GM12878 (cell line): ENCODE measurements around the gene SFTPB. TPM values are rescaled to one million over a fixed set of nuclear protein-coding genes. Genes with fewer than 3 reads are reported as not detected.

Source experiments
- ATAC-seq: fragments of 200-7000 bp; cut with Tn5 transposase; 3 replicates; pipeline ENCODE4 v1.9.1; 2020; ENCODE audit warnings: mild to moderate bottlenecking, moderate library complexity
- BruUV-seq: library from RNA; stranded (reverse); fragments of 400-500 nt; replicated peaks from 2 replicates; lab custom pipeline; 2021; lab: Mats Ljungman, UMichigan
- CTCF ChIA-PET: fragments of 300-600 bp; sonication (Branson Sonifier 250); formaldehyde crosslinking; extraction: SDS; loops from one replicate; lab custom pipeline; 2021; ENCODE audit warnings: inconsistent platforms; lab: Yijun Ruan, JAX
- POLR2A ChIA-PET: fragments of 350-600 bp; formaldehyde crosslinking; extraction: SDS; loops from one replicate; lab custom pipeline; 2021; ENCODE audit warnings: inconsistent platforms; lab: Charles Lee
- RAD21 ChIA-PET: fragments of 300-600 bp; sonication (Branson Sonifier 250); formaldehyde crosslinking; loops from one replicate; lab custom pipeline; 2023; ENCODE audit warnings: antibody characterized with exemption; ENCODE audit not compliant: unreplicated experiment; lab: Charles Lee
- SMC1A ChIA-PET: fragments of 300-600 bp; sonication (Branson Sonifier 250); formaldehyde crosslinking; loops from one replicate; lab custom pipeline; 2023; ENCODE audit not compliant: unreplicated experiment, uncharacterized antibody; lab: Charles Lee
- DNase-seq: peaks from one replicate; pipeline ENCODE4 v3.0.0-alpha.2; 2011; ENCODE audit warnings: low read depth, low spot score
- FAIRE-seq: peaks from 3 replicates; lab custom pipeline; 2011; peaks lifted over from hg19 to GRCh38; lab: Jason Lieb, UNC
- H2AFZ ChIP-seq: 2 replicates; pipeline ENCODE4 v1.6.0; 2011; ENCODE audit warnings: low read depth, low read length, control low read depth; ENCODE audit not compliant: control insufficient read depth
- H3K27ac ChIP-seq: 2 replicates; pipeline ENCODE4 v1.5.1; 2011; ENCODE audit warnings: control low read depth; ENCODE audit not compliant: control insufficient read depth, insufficient read depth
- H3K27me3 ChIP-seq, 2 experiments: replicated peaks in 1 of 2; 2 replicates each; pipeline versions ENCODE4 v1.6.0 to v1.6.1; 2011; ENCODE audit warnings: low read length in 1 of 2; ENCODE audit not compliant: control insufficient read depth in 2 of 2, insufficient read depth in 2 of 2
- H3K36me3 ChIP-seq, 2 experiments: 2 replicates each; pipeline ENCODE4 v1.5.1; 2011; ENCODE audit warnings: low read length in 1 of 2; ENCODE audit not compliant: control insufficient read depth in 2 of 2, insufficient read depth in 2 of 2
- H3K4me1 ChIP-seq: 2 replicates; pipeline ENCODE4 v1.6.1; 2011; ENCODE audit warnings: mild to moderate bottlenecking, low read length, moderate library complexity, mixed read lengths; ENCODE audit not compliant: control insufficient read depth, insufficient read depth
- H3K4me2 ChIP-seq: 2 replicates; pipeline ENCODE4 v1.6.0; 2011; ENCODE audit warnings: control low read depth; ENCODE audit not compliant: control insufficient read depth, insufficient read depth
- H3K4me3 ChIP-seq: fragments of 200-600 bp; sonication (generic); 2 replicates; pipeline ENCODE4 v1.5.1; 2016
- H3K79me2 ChIP-seq: 2 replicates; pipeline ENCODE4 v1.6.0; 2011; ENCODE audit warnings: low read length; ENCODE audit not compliant: control insufficient read depth, insufficient read depth
- H3K9ac ChIP-seq: 2 replicates; pipeline ENCODE4 v1.8.0; 2011; ENCODE audit warnings: low read length, control low read depth, mixed read lengths; ENCODE audit not compliant: control insufficient read depth, insufficient read depth
- H3K9me3 ChIP-seq: replicated peaks from 3 replicates; pipeline ENCODE4 v1.5.1; 2011; ENCODE audit warnings: mild to moderate bottlenecking, low read length; ENCODE audit not compliant: control insufficient read depth, insufficient read depth
- H4K20me1 ChIP-seq: 2 replicates; pipeline ENCODE4 v1.6.0; 2011; ENCODE audit not compliant: control insufficient read depth, insufficient read depth
- FOXK2 ChIP-seq: fragments of 450-650 bp; IDR thresholded peaks from 2 replicates; pipeline ENCODE4 v1.6.1; 2017; ENCODE audit warnings: mild to moderate bottlenecking, moderate library complexity
- GABPA ChIP-seq: IDR thresholded peaks from 2 replicates; pipeline ENCODE4 v1.6.1; 2014; ENCODE audit warnings: antibody characterized with exemption, low read depth, mild to moderate bottlenecking, inconsistent platforms
- HDGF ChIP-seq: fragments of 450-650 bp; IDR thresholded peaks from 2 replicates; pipeline ENCODE4 v1.6.1; 2016; ENCODE audit warnings: antibody characterized with exemption
- MEF2A ChIP-seq: IDR thresholded peaks from 2 replicates; pipeline ENCODE4 v1.6.1; 2011; ENCODE audit warnings: low read depth, mild to moderate bottlenecking, low read length, moderate library complexity; ENCODE audit not compliant: insufficient read depth
- NBN ChIP-seq: fragments of 450-650 bp; IDR thresholded peaks from 2 replicates; pipeline ENCODE4 v1.6.1; 2016
- NFYA ChIP-seq: IDR thresholded peaks from 2 replicates; pipeline ENCODE4 v1.6.1; 2011; ENCODE audit warnings: low read depth, mild to moderate bottlenecking, low read length, improper control_type of control experiment, borderline replicate concordance
- SIX5 ChIP-seq: IDR thresholded peaks from 2 replicates; pipeline ENCODE4 v1.6.1; 2011; ENCODE audit warnings: mild to moderate bottlenecking, low read depth, low read length, moderate library complexity; ENCODE audit not compliant: severe bottlenecking
- YBX1 ChIP-seq: fragments of 450-650 bp; IDR thresholded peaks from 2 replicates; pipeline ENCODE4 v1.6.1; 2016; ENCODE audit warnings: antibody characterized with exemption
- ZNF274 ChIP-seq: IDR thresholded peaks from one replicate; pipeline ENCODE4 v1.8.0; 2011; ENCODE audit not compliant: insufficient read length, insufficient read depth
- WGBS: methylation state at CpG from one replicate; pipeline ENCODE4 v1.1.6; 2016; ENCODE audit warnings: low lambda C conversion rate; ENCODE audit not compliant: insufficient replicate concordance, insufficient coverage; ENCODE audit errors: missing lambda C conversion rate; 5-methylcytosine and 5-hydroxymethylcytosine counted together
- in situ Hi-C: fragments of 300-500 bp; cut with MboI; formaldehyde crosslinking; loops from 9 replicates; pipeline ENCODE4 v1.14.3; 2018; ENCODE audit warnings: mixed read lengths
- intact Hi-C: fragments of 100-400 bp; cut with micrococcal nuclease; formaldehyde crosslinking; loops from one replicate; pipeline ENCODE4 v1.14.2; 2022; ENCODE audit not compliant: unreplicated experiment
- polyA plus RNA-seq, 11 experiments: library from polyadenylated mRNA; depleted of rRNA in 4 of 11; unstranded in 6 of 11; stranded (reverse) in 5 of 11; fragments of >200 nt; fragmentation: Nextera tagmentation in 4 of 11; fragmentation: Illumina TruSeq in 1 of 11; extraction: Ambion mirVana in 4 of 11; extraction: Trizol in 1 of 11; gene quantifications; 1 replicate in 1 of 11; 2 replicates in 10 of 11; pipeline versions ENCODE4 v1.2.1 to v1.2.3, GENCODE V29; 2011 to 2016; ENCODE audit warnings: inconsistent platforms in 2 of 11, missing spikeins in 2 of 11, low read depth in 1 of 11
- total RNA-seq, 4 experiments: library from RNA; depleted of rRNA in 3 of 4; stranded (reverse); fragments of >200 nt in 3 of 4; fragmentation: Illumina TruSeq in 1 of 4; extraction: Trizol in 1 of 4; gene quantifications; 2 replicates each; pipeline versions ENCODE4 v1.2.1 to v1.2.3, GENCODE V29; 2013 to 2021

The SFTPB gene
- total and polyA plus RNA-seq, 10 of the 15 experiments (the other 5 are each of a cell fraction or from before 2014, with no cell fraction given): 0.02 to 5.3 TPM; not detected in 8

DNA sequence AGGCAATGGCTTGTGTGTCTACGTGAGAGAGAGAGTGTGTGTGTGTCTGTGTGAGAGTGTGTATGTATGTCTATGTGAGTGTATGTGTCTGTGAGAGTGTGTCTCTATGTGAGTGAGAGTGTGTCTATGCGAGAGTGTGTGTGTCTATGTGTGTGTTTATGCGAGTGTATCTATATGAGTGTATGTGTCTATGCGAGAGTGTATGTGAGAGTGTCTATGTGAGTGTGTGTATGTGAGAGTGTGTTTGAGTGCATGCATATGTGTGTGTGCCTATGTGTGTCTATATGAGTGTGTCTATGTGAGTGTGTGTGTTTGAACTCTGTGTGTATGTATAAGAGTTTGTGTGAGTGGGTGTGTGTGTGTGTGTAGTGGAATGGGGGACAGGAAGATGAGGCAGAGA, 16.4 kb upstream of the SFTPB start:
- Histone ChIP-seq H3K36me3 (no peaks in the 10 kb centered on the region), H3K9me3 (no peaks in the 10 kb centered on the region), H3K4me2 (no peak overlapping the region), H3K27ac (no peak overlapping the region), H3K9ac (no peak overlapping the region), H4K20me1 (no peaks in the 10 kb centered on the region), H3K79me2 (no peaks in the 10 kb centered on the region), H2AFZ (no peak overlapping the region), H3K4me3 (no peak overlapping the region), H3K27me3 (no peaks in the 10 kb centered on the region)
- no peak for DNase-seq
- in situ Hi-C loops: no loop called here
- RAD21 ChIA-PET: interaction anchor here (8.3 kb wide), 1 partner anchor 22 kb away, joined by 94 read pairs; no protein-coding TSS in a partner anchor
- POLR2A ChIA-PET: no interaction called here
- no peak for FAIRE-seq
- no TSS peak for BruUV-seq
- peak; percentile 43; the same call in 1 of the 2 replicates for TF ChIP-seq NBN
- TF ChIP-seq FOXK2: no peak
- no peak for TF ChIP-seq ZNF274
- TF ChIP-seq GABPA: no peak
- TF ChIP-seq SIX5: no peak
- TF ChIP-seq NFYA: no peak
- TF ChIP-seq HDGF: peak; percentile 92
- no peak for TF ChIP-seq YBX1
- no peak for TF ChIP-seq MEF2A
- TF ChIP-seq, all 136 proteins: peak for 2
- peak; percentile 50 for ATAC-seq
- CTCF ChIA-PET: interaction anchor here (1.0 to 9.3 kb wide), 5 partner anchors 10 to 398 kb away, joined by 3 to 194 read pairs (median 6); no protein-coding TSS in a partner anchor
- H3K4me1 ChIP-seq: no peaks in the 10 kb centered on the region; the same call in 1 of the 2 replicates
- WGBS: 44% methylated on average over 4 of the region's 4 CpGs
- SMC1A ChIA-PET: interaction anchor here (0.9 to 2.0 kb wide), 6 partner anchors 20 to 256 kb away, joined by 3 to 9 read pairs (median 4); no protein-coding TSS in a partner anchor
- intact Hi-C loops: no loop called here
